HFFc6 (cell line): ENCODE data around the gene PPP4R3A. TPM values are rescaled to one million over a fixed set of nuclear protein-coding genes. Genes with fewer than 3 reads are reported as not detected.
"Not testable (repeated sequence)": the region's sequence is repeated elsewhere in the genome, so short reads cannot be mapped to it uniquely, and the experiment has no call there.

ENCODE experiments used
- DNase-seq: peaks from one replicate; pipeline ENCODE4 v3.0.0-alpha.2; 2018
- H3K27ac Mint-ChIP-seq: 2 replicates; pipeline ENCODE4 v1.8.0; 2020; ENCODE audit warnings: mild to moderate bottlenecking, mixed read lengths
- H3K27me3 Mint-ChIP-seq: 2 replicates; pipeline ENCODE4 v1.8.0; 2021; ENCODE audit warnings: mild to moderate bottlenecking, moderate library complexity, mixed read lengths; ENCODE audit not compliant: insufficient read depth
- H3K36me3 Mint-ChIP-seq: 2 replicates; pipeline ENCODE4 v1.8.0; 2021; ENCODE audit warnings: low read depth, mixed read lengths
- H3K4me1 Mint-ChIP-seq: 2 replicates; pipeline ENCODE4 v1.8.0; 2020; ENCODE audit warnings: low read depth, mixed read lengths
- H3K4me3 Mint-ChIP-seq: 2 replicates; pipeline ENCODE4 v1.8.0; 2020; ENCODE audit warnings: mild to moderate bottlenecking, moderate library complexity, mixed read lengths
- H3K9me3 Mint-ChIP-seq: 2 replicates; pipeline ENCODE4 v1.8.0; 2020; ENCODE audit warnings: mild to moderate bottlenecking, mixed read lengths
- CTCF ChIP-seq: fragments of 200-600 bp; sonication (generic); IDR thresholded peaks from 2 replicates; pipeline ENCODE4 v1.5.0; 2021; ENCODE audit warnings: antibody characterized with exemption, mild to moderate bottlenecking
- total RNA-seq, 6 experiments: library from RNA; stranded (reverse); fragmentation: NEBNext Ultra II Directional; extraction: Animal tissue kit (Norgen Biotek cat#: 25700); gene quantifications; 2 replicates in 1 of 6; 3 replicates in 5 of 6; pipeline ENCODE4 v1.2.3, GENCODE V29; 2021

Gene PPP4R3A
- total RNA-seq, 6 experiments from 2014 or later, result 49.0 to 55.6 (median 53.3) TPM

- no peak overlapping the region for H3K27ac Mint-ChIP-seq
- no peak for DNase-seq
- H3K4me1 Mint-ChIP-seq, result no peaks in the 10 kb centered on the region
- H3K4me3 Mint-ChIP-seq, result no peak overlapping the region
- H3K36me3 Mint-ChIP-seq, result no peaks in the 10 kb centered on the region
- no peaks in the 10 kb centered on the region for H3K9me3 Mint-ChIP-seq
- TF ChIP-seq CTCF, result no peak
- peaks cover 65% of the 10 kb centered on the region for H3K27me3 Mint-ChIP-seq
These were observed 100.0 kb downstream of the PPP4R3A start for GRCh38 chr14:91409928-91410718.

- not testable (repeated sequence) for H3K9me3 Mint-ChIP-seq, H3K36me3 Mint-ChIP-seq, DNase-seq, H3K4me3 Mint-ChIP-seq, H3K4me1 Mint-ChIP-seq, H3K27ac Mint-ChIP-seq
- peaks cover 64% of the 10 kb centered on the region for H3K27me3 Mint-ChIP-seq
These were observed 100.9 kb downstream of the PPP4R3A start for GRCh38 chr14:91409240-91409639.

Other genes starting within 250 kb of the PPP4R3A start
- gene CCDC88C, start 92.5 kb downstream of the PPP4R3A start, total RNA-seq, result under 1 TPM in 3 of 6 experiments, not detected in 3; 0.09 to 0.61 (median 0.19) TPM
- not detected for gene CATSPERB, start 221.8 kb upstream of the PPP4R3A start, total RNA-seq